Measurements from ENCODE around the gene GPAM.

The GPAM gene

GRCh38 chr10:112182784-112183328 lies 709 bp downstream of the GPAM start:
- no peak for DNase-seq

DNA sequence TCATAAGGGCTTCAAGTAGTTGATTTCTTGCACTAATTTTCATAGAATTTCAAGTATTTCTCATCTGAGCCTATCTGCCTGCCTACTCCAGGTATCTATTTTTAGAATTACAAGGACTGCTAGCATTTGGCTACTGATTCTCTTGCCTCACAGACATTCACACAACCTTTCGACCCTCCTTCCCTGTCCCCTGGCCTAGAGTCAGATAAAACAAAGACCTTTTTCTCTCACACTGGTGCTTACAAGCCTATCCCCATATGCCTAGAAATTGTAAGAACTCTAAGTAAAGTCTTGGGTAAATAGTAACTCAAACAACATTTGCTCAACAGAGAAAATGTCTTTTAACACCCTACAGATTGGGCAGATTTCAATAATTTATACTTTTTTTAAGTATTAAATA lies 6.3 kb downstream of the GPAM start:
- no peak for DNase-seq

DNA sequence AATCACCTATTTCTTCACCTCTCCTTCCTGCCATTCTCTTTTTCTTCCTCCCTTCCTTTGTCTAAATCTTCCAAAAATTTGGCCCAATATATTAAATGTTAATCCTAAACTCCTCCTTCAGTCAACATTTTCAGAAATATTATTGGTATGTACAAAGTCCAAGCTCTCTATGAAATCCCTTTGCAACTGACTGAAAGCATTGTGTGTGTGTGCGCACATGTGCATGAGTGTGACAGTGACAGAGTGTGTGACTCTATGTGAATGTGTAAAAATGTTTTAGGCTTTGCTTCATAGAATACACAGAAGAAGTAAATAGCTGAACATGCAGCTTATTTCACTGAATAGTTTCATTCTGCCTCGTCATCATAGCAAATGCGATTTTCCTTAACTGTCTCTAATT lies 7.0 kb downstream of the GPAM start:
- no peak for DNase-seq

GRCh38 chr10:112175409-112175808 lies 8.2 kb downstream of the GPAM start:
- DNase-seq, result no peak

DNA sequence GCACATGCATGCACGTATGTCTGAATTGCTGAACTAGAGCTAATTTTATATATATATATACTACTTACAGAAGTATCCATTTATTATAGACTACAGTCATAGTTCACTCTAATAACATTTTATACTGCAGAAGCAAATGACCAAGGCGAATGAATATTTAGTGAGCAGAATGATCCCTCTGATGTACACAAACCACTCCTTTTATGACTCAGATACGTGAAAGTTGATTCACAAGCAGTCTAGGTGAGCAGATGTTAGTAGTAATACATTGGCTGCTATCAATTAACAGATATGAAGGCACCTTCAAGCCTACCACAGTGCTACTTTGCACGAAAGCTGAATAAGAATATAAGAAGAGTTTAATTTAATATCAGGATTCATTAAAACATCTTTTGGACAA lies 10.4 kb downstream of the GPAM start:
- peak; percentile 3 for DNase-seq

- no peak for DNase-seq
Measured at GRCh38 chr10:112168733-112169132, 14.8 kb downstream of the GPAM start.

- no peak for DNase-seq
Measured at GRCh38 chr10:112166800-112167199, 16.8 kb downstream of the GPAM start.

- DNase-seq, result no peak
Measured at GRCh38 chr10:112161757-112162518, 21.6 kb downstream of the GPAM start.

DNA sequence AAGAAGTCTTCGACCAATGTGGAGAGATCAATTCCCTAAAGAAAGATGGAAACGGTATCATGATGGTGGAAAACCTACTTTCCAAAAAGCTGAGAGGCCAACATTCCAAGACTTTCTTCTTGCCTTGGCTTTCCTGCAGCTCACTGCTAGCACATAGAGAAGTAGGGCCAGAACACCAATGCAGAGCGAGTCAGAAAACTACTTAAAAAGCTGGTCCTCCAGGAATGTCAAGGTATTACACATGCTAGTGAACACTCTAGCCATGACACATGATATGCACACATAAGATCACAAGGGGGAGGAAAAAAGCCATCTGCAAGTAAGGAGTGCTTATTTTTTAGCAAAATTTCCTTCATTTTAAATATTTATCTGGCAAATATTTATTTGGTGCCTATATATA lies 22.7 kb downstream of the GPAM start:
- no peak for DNase-seq

DNA sequence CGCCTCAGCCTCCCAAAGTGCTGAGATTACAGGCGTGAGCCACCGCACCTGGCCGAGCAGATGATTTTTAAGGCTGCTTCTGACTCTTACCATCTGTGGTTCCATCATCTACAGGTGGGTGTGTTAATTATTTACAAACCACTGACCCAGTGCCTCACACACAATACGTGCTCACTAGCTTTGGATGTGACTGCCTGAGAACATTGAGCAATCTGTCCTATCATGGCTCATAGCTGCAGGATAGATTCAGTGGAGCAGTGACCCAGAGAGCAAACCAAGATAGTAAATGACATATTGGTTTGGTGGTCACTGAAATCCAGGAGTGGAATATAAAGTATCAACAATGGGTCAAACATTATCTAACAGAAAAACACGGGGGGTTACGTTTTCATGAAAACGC lies 24.1 kb downstream of the GPAM start:
- DNase-seq, result no peak

GRCh38 chr10:112151524-112152039 lies 32.0 kb downstream of the GPAM start:
- DNase-seq, result no peak

- no peak for DNase-seq
Measured at GRCh38 chr10:112148331-112148730, 35.2 kb downstream of the GPAM start.

DNA sequence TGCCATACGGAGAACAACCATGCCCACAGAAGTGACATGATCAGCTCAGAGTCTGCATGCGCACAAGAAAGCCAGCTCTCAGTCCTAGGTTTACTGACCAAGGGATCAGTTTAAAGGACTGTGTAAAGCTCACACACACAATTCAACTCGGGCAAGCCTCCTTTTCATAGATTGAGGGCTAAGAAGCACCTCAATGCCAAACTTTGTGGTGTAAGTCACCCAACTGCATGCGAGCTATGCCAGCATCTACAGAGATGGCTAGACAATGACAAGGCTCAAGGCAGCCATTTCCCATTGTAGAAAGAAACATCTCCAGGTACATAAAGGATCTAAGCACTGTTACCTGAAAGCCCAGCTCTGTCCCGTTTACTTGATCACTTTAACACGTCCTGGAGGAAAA lies 36.8 kb downstream of the GPAM start:
- DNase-seq, result no peak

DNA sequence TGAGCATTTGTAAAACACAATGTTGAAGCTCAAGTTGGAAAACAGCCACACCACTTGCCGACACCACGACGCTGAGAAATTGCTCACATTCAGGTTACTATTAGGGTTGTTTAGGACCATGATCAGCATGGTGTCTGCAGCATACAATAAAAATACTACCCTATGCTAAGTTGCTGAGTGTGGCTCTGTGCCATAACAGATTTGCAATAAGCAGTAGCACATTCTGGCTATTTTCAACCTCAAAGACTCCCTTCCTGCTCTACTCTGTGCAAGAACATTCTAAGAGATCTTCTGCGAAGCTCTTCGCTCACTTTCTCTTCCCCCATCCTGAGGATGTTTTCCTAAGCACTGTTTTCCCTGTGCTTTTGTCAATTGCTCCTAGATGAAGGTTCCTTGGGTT lies 38.3 kb downstream of the GPAM start:
- DNase-seq, result no peak

GRCh38 chr10:112143420-112143819 lies 40.1 kb downstream of the GPAM start:
- DNase-seq, result no peak

GRCh38 chr10:112141292-112141691 lies 42.3 kb downstream of the GPAM start:
- no peak for DNase-seq

GRCh38 chr10:112140110-112140970 lies 43.2 kb downstream of the GPAM start:
- DNase-seq, result peak; percentile 83

DNA sequence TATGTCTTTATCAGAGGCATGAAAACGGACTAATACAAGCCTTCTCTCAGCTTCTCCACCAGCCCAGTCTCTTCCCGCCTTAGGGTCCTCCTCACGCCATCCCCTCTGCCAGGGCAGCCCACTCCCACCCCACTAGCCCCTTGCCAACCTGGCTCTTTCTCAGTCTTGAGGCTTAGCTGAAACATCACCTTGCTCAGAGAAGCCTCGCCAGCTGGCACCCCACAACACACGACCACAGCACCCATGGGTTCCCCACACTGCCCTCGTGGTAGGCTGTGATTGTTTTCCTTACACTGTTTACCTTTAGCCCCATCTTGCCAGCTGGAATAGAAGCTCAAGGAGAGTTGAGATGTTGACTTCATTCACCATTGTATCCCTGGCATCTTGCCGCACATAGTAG lies 44.4 kb downstream of the GPAM start:
- no peak for DNase-seq

DNA sequence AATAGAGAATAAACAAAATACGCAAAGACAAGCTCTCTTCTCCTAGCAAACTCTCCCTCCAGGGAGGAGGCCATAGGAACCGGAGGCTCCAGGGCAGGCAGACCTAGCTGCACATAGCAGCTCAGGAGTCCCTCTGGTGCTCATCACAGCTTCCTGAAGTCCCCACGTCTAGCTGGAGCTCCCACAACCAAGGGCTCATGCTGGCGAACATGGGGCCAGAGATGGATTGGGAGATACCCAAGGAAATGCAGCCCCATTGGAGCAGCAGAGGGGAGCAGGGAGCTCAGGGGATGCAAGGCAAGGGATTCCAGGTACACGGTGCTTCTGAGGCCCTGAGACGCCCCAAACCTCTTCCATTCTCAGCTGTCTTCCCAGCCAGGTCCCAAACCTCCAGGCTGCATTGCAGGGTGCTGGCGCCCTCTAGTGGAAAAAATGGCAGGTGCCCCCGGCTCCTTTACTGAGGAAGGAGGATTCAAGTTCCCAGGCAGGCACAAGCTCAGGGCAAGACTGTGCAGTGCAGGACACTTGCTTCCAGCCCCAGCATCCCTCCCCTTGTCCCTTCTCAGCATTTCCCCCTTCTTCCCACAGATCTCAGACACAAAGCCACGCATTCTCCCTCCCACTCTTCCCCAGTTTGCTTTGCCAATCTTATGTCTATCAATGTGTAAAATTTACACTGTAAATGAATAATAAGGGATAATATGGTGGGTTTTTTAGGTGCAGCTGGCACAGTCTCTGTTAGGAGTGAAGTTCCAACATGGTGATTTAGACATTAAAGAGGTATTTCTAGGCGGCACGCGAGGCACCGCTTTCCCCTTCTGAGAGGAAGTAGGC lies 46.2 kb downstream of the GPAM start:
- DNase-seq, result peak; percentile 69

DNA sequence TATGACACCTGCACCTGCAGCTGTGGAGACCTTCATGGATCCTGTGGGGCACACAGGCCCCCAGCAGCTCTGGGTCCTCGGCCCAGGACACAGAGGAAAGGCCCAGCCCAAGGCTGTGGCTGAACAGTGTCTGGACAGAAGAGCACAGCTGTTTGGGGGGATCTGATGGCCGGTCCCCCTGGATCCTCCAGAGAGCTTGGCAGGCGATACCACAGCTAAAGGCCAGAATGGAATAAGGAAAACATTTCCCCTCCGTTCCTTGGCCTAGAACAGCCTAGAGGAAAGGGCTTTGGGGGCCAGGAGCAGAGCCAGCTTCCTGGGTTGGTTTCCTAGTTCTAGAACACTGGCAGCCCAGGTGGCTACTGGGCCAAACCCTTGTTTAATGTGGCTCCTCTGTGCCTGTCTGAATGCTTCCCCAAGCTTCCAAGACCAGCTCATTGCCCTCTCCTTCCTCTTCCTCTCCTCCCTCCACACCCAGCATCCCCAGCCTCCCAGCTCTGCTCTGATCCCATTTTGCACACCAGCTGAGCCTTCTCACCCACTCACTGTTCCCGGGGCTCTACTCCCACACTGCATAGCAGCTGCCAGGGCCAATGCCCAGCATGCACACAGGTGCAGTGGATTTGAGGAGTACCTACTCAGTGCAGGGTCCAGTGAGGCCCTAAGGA lies 46.9 kb downstream of the GPAM start:
- DNase-seq, result no peak

- no peak for DNase-seq
Measured at GRCh38 chr10:112135604-112136003, 48.0 kb downstream of the GPAM start.

DNA sequence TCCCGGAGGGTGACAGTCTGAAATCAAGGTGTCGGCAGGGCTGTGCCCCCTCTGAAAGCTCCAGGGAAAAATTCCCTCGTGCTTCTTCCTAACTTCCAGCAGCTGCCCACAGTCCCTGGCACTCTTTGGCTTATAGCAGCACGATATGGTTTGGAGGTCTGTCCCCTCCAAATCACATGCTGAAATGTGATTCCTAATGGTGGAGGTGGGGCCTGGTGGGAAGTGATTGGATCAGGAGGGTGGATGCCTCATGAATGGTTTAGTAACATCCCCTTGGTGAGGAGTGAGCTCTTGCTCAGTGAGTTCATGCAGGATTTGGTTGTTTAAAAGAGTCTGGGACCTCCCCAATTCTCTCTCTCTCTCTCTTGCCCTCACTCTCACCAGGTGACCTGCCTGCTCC lies 51.1 kb downstream of the GPAM start:
- DNase-seq, result no peak
